GM06990 (cell line): ENCODE measurements around the gene CPD.

ENCODE experiments used
- DNase-seq: peaks from one replicate; pipeline ENCODE4 v3.0.0-alpha.2; 2011; ENCODE audit not compliant: insufficient read length; ENCODE audit errors: extremely low read depth
- H3K27me3 ChIP-seq: replicated peaks from 2 replicates; pipeline ENCODE4 v1.6.0; 2011; ENCODE audit warnings: low read length; ENCODE audit not compliant: control insufficient read depth, insufficient read depth
- H3K36me3 ChIP-seq: 2 replicates; pipeline ENCODE4 v1.5.1; 2011; ENCODE audit warnings: low read length; ENCODE audit not compliant: control insufficient read depth, insufficient read depth
- H3K4me3 ChIP-seq: replicated peaks from 2 replicates; pipeline ENCODE4 v1.5.1; 2011; ENCODE audit warnings: low read depth, mild to moderate bottlenecking, control low read depth, low read length
- TF ChIP-seq, protein P1 (sequence below): IDR thresholded peaks from 2 replicates; pipeline ENCODE4 v1.5.1; 2011; ENCODE audit warnings: low read length, control low read depth, mild to moderate bottlenecking, inconsistent platforms; ENCODE audit not compliant: insufficient read depth, poor library complexity, severe bottlenecking

Gene CPD

DNA sequence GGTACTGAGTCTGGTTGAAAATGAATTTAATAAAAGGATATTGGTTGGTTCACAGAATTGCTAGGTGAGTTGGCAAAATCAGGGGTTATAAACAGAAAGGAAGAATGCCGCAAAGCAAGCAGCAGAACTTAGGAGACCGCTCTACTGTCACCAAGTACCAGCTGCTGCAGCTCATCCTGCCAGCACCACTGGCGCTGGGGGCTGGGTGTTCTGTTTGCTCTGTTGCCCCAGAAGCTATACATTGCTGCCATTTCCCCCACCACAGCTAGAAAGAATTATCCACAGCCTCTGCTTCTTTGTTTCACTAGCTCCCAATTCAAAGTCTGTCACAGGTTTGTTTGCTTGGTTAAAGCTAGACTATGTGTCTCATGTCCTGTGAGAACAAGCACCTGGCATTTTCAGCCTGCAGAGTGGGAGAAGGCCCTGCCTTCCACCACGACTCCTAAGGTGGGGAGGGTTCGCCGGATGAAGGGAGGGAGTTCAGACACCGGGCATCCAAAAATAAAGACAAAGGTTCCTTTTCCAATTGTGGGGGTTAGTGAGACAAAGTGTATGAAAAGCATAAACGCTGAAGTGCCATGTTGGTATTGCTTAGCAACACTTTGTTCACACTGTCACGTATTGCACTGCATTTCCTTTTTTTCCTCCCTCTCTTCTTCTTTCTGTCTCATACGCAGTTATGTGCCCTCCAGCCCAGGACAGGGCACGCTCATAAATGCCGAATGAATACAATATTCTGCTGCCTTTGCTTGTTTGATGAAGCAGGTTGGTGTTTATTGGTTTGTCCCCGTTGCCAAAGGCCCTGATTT is 9.6 kb upstream of the CPD start:
- Histone ChIP-seq H3K27me3 (no peaks in the 10 kb centered on the region; the same call in 1 of the 2 replicates), H3K4me3 (no peak overlapping the region), H3K36me3 (no peaks in the 10 kb centered on the region)
- TF ChIP-seq, protein P1, sequence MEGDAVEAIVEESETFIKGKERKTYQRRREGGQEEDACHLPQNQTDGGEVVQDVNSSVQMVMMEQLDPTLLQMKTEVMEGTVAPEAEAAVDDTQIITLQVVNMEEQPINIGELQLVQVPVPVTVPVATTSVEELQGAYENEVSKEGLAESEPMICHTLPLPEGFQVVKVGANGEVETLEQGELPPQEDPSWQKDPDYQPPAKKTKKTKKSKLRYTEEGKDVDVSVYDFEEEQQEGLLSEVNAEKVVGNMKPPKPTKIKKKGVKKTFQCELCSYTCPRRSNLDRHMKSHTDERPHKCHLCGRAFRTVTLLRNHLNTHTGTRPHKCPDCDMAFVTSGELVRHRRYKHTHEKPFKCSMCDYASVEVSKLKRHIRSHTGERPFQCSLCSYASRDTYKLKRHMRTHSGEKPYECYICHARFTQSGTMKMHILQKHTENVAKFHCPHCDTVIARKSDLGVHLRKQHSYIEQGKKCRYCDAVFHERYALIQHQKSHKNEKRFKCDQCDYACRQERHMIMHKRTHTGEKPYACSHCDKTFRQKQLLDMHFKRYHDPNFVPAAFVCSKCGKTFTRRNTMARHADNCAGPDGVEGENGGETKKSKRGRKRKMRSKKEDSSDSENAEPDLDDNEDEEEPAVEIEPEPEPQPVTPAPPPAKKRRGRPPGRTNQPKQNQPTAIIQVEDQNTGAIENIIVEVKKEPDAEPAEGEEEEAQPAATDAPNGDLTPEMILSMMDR: no peak
- DNase-seq: no peak

DNA sequence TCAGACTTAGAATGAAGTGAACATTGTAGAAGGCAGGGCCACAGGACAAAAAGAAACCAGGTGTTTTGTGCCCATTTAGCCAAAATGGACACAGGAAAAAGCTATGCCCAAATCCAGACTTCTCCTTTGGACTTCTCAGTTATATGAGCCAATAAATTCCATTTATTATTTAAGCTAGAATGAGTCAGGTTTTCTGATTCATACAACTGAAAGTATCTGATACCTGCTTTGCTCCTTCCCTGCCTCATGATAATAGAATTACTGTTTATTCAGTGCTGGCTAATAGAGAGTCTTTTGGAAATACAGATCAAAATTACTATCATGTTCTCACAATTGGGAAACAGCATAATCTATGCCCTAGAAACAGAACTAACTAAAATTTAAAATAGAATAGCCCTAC is 8.7 kb upstream of the CPD start:
- H3K27me3 ChIP-seq: no peaks in the 10 kb centered on the region; the same call in 1 of the 2 replicates
- no peak overlapping the region for H3K4me3 ChIP-seq
- DNase-seq: no peak
- TF ChIP-seq, protein P1: no peak
- H3K36me3 ChIP-seq: no peaks in the 10 kb centered on the region

DNA sequence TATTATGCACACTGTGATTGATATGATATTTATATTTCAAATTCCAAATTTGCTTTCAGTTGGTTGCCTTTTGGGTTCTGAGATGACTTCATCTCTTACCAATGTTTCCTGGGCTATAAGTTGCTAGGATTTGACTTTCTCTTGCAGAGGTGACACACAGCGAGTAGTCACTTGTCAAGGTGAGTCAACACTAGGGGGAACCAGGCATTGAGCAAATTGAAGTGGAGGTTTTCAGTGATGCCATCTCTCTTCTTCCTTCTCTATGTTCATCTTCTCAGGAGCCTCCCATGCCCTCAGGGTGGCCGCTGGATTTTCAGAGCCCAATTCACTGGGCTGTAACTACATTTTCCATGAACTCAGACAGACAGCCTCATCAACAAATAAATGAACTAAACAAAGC is 6.0 kb upstream of the CPD start:
- no peaks in the 10 kb centered on the region for H3K36me3 ChIP-seq
- no peaks in the 10 kb centered on the region; the same call in 1 of the 2 replicates for H3K27me3 ChIP-seq
- TF ChIP-seq, protein P1: peak; percentile 40
- no peak for DNase-seq
- H3K4me3 ChIP-seq: no peak overlapping the region

DNA sequence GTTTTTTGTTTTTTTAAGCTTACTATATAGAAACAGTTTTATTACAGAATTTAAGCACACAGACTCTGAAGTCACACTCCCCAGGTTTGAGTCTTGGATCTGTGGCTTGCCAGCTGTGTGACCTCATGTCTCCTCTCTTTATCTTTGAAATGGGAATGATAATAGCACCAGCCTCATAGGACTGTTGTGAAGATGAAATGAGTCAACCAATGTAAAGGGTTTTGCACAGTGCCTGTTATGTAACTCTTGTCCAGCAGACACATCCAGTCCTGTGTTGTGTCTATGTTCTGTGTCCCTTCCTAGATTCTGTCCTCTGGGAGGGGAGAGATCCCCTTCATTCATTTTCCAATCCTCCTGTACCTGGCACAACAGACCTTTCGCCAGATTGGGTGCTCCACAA is 3.1 kb upstream of the CPD start:
- Histone ChIP-seq H3K4me3 (no peak overlapping the region), H3K36me3 (no peaks in the 10 kb centered on the region), H3K27me3 (no peaks in the 10 kb centered on the region)
- DNase-seq: no peak
- TF ChIP-seq, protein P1: no peak

DNA sequence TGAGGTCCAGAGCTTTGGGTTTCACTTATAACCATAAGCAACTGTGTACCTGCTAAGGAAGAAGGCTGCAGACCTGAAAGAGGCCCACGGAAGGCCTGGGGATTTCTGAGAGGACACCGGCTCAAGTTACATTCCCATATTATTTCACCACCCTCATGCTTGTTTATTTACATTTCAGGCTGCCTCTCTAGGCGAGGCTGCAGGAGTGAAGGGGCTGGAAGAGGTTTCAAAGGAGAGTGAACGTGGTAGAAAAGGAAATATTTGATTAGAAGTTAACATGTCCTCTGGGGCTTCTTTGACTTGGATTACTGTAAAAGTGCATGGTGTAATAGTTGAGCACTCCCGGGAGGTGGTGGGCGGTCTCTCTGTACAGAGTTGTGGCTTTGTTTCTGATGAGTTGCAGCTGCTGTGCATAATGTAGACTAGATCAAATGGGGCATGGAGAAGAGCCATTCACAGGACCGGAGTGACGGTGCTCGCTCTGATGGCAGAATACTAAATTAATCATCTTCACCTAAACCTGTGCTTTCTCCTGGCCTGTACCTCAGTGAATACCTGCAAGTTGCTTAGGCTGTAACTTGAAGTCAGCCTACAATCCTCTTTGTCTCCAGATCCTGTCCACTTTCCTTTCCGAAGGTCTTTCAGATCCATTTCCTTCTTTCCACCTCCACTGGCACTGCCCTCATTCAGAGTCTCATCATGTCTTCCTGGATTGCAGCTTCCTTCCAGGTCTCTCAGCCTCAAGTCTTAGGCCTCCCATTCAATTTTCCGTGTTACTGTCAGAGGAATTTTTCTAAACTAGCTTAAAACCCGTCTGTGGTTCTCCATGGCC is 1.9 kb upstream of the CPD start:
- DNase-seq: peak; percentile 47
- H3K4me3 ChIP-seq: peak overlapping the region; percentile 33
- no peaks in the 10 kb centered on the region for H3K36me3 ChIP-seq
- TF ChIP-seq, protein P1: no peak
- H3K27me3 ChIP-seq: no peaks in the 10 kb centered on the region
